GM13977 (cell line): ENCODE measurements around the gene BLZF1.
A peak's percentile ranks its signal among the peaks of the same experiment; 100 is the strongest.
"Not testable (repeated sequence)": the region's sequence is repeated elsewhere in the genome, so short reads cannot be mapped to it uniquely, and the experiment has no call there.

Experiments
- DNase-seq: peaks from one replicate; pipeline ENCODE4 v3.0.0; 2012; ENCODE audit warnings: low spot score
- CTCF ChIP-seq: IDR thresholded peaks from 2 replicates; pipeline ENCODE4 v1.5.1; 2012; ENCODE audit warnings: mild to moderate bottlenecking, control low read depth; ENCODE audit not compliant: insufficient read depth; ENCODE audit errors: extremely low read depth, missing control alignments
- in situ Hi-C: fragments of 300-500 bp; cut with MboI; formaldehyde crosslinking; loops from one replicate; pipeline ENCODE4 v1.12.0; 2022; ENCODE audit warnings: low sequenced_read_pairs, low pct_unique_long_range_greater_than_20kb, mixed read lengths, inconsistent platforms; ENCODE audit not compliant: unreplicated experiment

BLZF1 gene

GRCh38 chr1:169340882-169341281 is 27.1 kb upstream of the BLZF1 start:
- no peak for TF ChIP-seq CTCF
- no peak for DNase-seq
- in situ Hi-C loops = no loop called here

GRCh38 chr1:169342096-169342495 is 25.9 kb upstream of the BLZF1 start:
- DNase-seq, in situ Hi-C loops: not testable (repeated sequence)

GRCh38 chr1:169345511-169345910 is 22.5 kb upstream of the BLZF1 start:
- TF ChIP-seq CTCF = no peak
- in situ Hi-C loops = no loop called here
- no peak for DNase-seq

- TF ChIP-seq CTCF = no peak
- no peak for DNase-seq
- in situ Hi-C loops = no loop called here
Observed at GRCh38 chr1:169346036-169346589, 21.9 kb upstream of the BLZF1 start.

- no peak for DNase-seq
- in situ Hi-C loops = no loop called here
- TF ChIP-seq CTCF = no peak
Observed at GRCh38 chr1:169347688-169348382, 20.2 kb upstream of the BLZF1 start.

GRCh38 chr1:169348383-169349036 is 19.5 kb upstream of the BLZF1 start:
- in situ Hi-C loops = no loop called here
- DNase-seq = peak; percentile 34
- TF ChIP-seq CTCF = peak; percentile 66

- DNase-seq = no peak
- TF ChIP-seq CTCF = no peak
- in situ Hi-C loops = no loop called here
Observed at GRCh38 chr1:169360415-169360814, 7.6 kb upstream of the BLZF1 start.
